Neutrophil (primary cell): ENCODE measurements around the gene UBASH3B.

Experiments
- H3K27ac ChIP-seq: fragments of 200-600 bp; sonication (generic); 2 replicates; pipeline ENCODE4 v1.5.1; 2016; ENCODE audit warnings: mild to moderate bottlenecking, moderate library complexity
- H3K27me3 ChIP-seq: fragments of 200-600 bp; sonication (generic); 2 replicates; pipeline ENCODE4 v1.6.0; 2016; ENCODE audit warnings: mild to moderate bottlenecking
- H3K36me3 ChIP-seq: fragments of 200-600 bp; sonication (generic); 2 replicates; pipeline ENCODE4 v1.5.1; 2017
- H3K4me1 ChIP-seq, 2 experiments: fragments of 200-600 bp in 1 of 2; sonication (generic) in 1 of 2; 1 replicate in 1 of 2; 2 replicates in 1 of 2; pipeline versions ENCODE4 v1.5.1 to v1.6.1; 2013 to 2016; ENCODE audit warnings: low read depth in 1 of 2, low read length in 1 of 2, mild to moderate bottlenecking in 1 of 2, moderate library complexity in 1 of 2; ENCODE audit not compliant: control insufficient read depth in 1 of 2, insufficient read depth in 1 of 2
- H3K4me3 ChIP-seq, 2 experiments: fragments of 200-600 bp in 1 of 2; sonication (generic) in 1 of 2; 1 replicate in 1 of 2; 2 replicates in 1 of 2; pipeline ENCODE4 v1.5.1; 2013 to 2016; ENCODE audit warnings: low read depth in 1 of 2, low read length in 1 of 2, mild to moderate bottlenecking in 1 of 2, moderate library complexity in 1 of 2
- H3K9me3 ChIP-seq: fragments of 200-600 bp; sonication (generic); 2 replicates; pipeline ENCODE4 v1.5.1; 2016
- CTCF ChIP-seq: fragments of 200-600 bp; sonication (generic); IDR thresholded peaks from 2 replicates; pipeline ENCODE4 v1.5.1; 2016; ENCODE audit warnings: antibody characterized with exemption

UBASH3B gene

GRCh38 chr11:122785031-122785541 lies 129.6 kb downstream of the UBASH3B start:
- Histone ChIP-seq H3K4me3 (no peak overlapping the region), H3K27ac (no peak overlapping the region), H3K27me3 (no peaks in the 10 kb centered on the region), H3K4me1 (no peaks in the 10 kb centered on the region), H3K9me3 (no peaks in the 10 kb centered on the region), H3K36me3 (peaks cover 92% of the 10 kb centered on the region)
- no peak for TF ChIP-seq CTCF

GRCh38 chr11:122786896-122787295 lies 131.4 kb downstream of the UBASH3B start:
- H3K36me3 ChIP-seq = peaks cover 95% of the 10 kb centered on the region

GRCh38 chr11:122788781-122789535 lies 133.4 kb downstream of the UBASH3B start:
- Histone ChIP-seq H3K9me3 (no peaks in the 10 kb centered on the region), H3K36me3 (peaks cover 97% of the 10 kb centered on the region), H3K27ac (no peak overlapping the region), H3K4me1 (no peaks in the 10 kb centered on the region), H3K4me3 (no peak overlapping the region), H3K27me3 (no peaks in the 10 kb centered on the region)
- no peak for TF ChIP-seq CTCF

More at GRCh38 chr11:122786896-122787295, 131.4 kb downstream of the UBASH3B start:
- no peak for TF ChIP-seq CTCF
- Histone ChIP-seq H3K27ac (no peak overlapping the region), H3K27me3 (no peaks in the 10 kb centered on the region), H3K9me3 (no peaks in the 10 kb centered on the region), H3K4me1 (no peaks in the 10 kb centered on the region), H3K4me3 (no peak overlapping the region)

- no peak overlapping the region for H3K27ac ChIP-seq
Observed at GRCh38 chr11:122789907-122790306, 134.4 kb downstream of the UBASH3B start.

GRCh38 chr11:122791411-122791810 lies 135.9 kb downstream of the UBASH3B start:
- H3K36me3 ChIP-seq = peaks cover 97% of the 10 kb centered on the region
- no peaks in the 10 kb centered on the region for H3K4me1 ChIP-seq
- no peak overlapping the region for H3K4me3 ChIP-seq
- no peaks in the 10 kb centered on the region for H3K9me3 ChIP-seq
- H3K27ac ChIP-seq = no peak overlapping the region
- H3K27me3 ChIP-seq = no peaks in the 10 kb centered on the region
- TF ChIP-seq CTCF = no peak

More at GRCh38 chr11:122789907-122790306, 134.4 kb downstream of the UBASH3B start:
- peaks cover 97% of the 10 kb centered on the region for H3K36me3 ChIP-seq
- no peak overlapping the region for H3K4me3 ChIP-seq
- H3K27me3 ChIP-seq = no peaks in the 10 kb centered on the region
- no peaks in the 10 kb centered on the region for H3K9me3 ChIP-seq
- no peaks in the 10 kb centered on the region for H3K4me1 ChIP-seq
- TF ChIP-seq CTCF = no peak
